GM18526 (cell line): ENCODE data around the gene CEP68.

ENCODE experiments used
- POLR2A ChIP-seq: IDR thresholded peaks from 3 replicates; pipeline ENCODE4 v1.6.1; 2011; ENCODE audit not compliant: insufficient read length; ENCODE audit errors: extremely low read depth

Gene CEP68

DNA sequence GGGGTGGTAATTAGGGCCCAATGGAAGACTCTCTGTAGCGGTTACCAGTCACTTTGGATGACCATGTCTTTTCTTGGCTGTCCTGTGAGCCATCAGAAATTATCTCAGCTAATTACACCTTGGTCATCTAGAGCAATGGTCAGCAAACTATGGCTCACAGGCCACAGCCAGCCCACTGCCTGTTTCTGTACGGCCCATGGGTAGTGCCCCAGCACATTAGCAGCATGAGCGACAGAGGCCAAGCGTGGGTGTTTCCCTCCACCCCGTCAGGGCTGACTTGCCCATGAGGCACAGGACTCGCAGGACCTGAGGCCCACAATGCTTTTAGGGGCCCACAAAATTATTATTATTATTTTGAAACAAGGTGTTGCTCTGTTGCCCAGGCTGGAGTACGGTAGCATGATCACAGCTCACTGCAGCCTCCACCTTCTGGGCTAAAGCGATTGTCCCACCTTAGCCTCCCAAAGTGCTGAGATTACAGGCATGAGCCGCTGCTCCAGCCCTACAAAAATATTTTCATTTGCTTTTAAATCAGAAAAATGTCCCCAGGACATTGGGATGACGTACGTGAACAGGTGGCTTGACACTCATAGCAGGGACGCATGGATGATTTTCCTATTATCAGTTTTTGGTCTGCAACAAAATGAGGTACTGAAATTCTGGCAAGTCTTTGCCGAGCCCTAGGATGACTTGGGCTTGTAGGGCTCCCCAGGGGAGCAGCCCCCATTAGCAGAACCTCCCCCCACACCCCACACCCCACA lies 29.3 kb upstream of the CEP68 start:
- TF ChIP-seq POLR2A, result no peak

DNA sequence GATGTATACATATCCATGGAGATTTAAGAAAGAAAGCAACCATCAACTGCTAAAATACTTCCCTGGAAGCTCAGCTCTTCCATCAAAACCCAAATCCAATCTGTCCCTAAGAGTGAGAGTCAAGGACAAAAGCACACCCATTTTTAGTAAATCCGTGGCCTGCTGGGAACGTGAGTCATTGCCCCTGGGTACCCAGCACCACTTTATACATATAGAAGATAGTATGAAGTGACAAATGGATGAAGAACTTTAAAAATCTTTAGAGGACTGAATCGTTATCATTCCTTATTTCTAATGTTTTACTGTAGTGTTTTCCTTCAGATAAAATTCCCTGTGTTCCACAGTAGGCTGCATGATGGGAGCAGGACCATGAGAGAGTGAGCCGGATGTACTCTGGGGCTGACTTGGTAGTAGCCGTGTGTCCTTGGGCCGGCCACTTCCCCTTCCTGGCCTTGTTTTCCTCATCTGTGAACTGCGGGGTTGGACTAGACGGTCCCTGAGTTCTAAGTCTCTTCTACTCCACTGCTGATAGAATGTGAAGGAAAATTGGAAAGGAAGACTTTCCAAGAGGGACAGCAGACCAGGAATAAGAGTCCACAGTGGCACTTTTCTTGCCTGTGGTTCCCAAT lies 28.5 kb upstream of the CEP68 start:
- no peak for TF ChIP-seq POLR2A

DNA sequence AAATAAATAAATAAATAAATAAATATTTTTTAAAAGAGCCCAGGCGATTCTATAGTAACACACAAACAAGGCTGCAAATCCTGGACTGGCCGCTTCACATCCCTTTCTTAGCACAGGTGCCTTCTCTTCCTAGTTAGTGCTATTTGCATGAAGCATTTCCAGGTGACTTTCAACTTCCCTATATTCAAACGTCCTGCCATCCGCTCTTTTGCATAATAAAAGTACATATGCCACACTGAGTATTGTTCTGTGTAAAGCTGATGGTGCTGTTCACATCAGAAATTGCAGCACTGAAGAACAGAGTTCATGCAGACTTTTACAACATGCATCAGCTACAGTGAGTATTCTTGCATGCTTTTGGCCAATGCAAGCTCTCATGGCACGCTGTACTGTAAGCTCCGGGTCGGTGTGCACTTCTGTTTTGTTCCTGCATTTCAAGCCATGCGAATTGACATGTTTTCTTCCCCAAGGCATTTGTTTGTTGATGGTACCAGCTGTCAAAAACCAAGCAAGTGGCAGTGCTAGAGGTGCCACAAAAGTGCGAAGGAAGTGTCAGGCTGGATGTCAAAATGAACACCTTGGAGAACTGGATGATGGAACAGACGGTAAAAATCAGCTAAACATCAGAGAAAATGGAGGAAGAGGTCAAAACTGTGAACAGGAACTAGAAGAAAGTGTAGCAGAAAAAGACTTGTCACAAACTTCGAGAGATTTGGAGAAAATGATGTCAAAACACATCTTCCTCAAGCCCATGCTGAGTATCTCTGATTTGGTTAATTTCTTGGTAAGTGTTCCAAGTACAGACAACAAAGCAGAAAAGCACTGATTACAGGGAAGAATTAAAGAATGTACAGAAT lies 25.5 kb upstream of the CEP68 start:
- no peak for TF ChIP-seq POLR2A

DNA sequence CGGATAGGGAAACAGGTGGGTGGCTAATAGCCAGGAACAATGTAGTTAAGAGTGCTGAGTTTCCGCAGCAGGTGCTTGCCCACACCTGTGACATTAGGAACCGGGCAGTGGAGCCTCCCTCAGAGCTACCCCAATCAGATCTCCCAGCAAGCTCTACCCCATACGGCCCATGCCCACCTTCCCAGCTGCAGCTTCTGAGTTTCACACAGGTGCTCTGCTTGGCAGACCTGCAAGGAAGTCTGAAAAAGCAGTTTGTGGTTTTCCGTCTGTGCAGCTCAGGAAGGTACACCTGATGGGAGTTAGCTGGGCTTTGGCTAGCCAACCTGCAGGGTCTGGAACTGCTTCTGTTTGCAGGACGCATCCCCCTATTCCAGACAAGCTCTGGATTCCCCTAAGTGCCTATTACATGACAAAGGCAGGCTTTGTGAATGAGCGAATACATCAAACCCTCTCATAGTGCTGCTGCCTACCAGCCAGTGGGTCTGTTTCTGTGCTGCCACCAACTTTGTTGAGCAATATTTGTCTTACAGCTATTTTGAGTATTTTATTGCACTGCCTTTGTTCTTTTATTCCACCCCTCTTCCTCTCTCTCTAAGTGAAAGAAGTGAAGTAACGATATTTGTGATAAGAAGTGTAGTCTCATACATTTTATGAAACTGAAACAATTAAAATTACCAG lies 24.7 kb upstream of the CEP68 start:
- TF ChIP-seq POLR2A, result no peak

DNA sequence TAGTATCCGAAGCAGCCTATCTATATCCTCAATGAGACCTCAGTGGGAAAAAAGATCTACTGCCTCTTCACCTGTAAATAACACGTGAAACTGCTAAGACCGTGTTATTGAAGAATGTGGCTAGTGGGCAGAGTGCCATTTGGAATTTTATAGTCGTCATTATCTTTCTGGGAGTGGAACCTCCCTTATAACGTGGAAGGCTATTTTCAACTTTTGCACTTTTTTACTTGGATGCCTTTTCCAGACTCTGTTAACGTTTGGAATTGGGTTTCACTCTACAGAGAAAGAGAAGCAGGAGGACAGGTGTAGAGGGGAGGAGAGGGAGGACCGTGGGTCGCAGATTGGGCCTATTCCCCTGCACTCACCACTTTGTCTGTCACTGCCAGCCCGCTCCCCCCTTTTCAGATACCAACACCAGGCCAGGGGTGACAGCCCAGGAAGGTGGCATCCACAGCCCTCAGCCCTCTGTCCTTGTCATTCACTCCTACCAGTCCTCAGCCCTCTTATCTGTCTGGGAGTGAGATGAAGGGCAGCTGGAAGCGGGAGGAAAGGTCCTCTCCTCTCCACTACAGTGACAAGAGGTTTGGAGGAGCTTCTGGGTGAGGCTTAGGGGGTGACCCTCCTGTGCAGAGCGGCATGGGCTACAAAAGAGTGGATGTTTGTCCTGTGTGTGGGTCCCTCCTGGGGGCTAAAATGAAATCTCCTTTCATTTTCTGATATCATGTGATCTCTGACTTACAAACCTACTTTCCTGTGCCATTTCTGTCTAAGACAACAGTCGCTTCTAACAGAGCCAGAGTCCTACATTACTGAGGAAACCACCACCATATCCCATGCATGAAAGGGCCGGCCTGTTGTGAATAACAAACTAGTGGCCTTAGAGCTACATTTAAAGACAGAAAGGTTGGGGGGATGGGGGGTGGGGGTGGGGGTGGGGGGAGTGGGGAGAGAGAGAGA lies 23.9 kb upstream of the CEP68 start:
- no peak for TF ChIP-seq POLR2A

DNA sequence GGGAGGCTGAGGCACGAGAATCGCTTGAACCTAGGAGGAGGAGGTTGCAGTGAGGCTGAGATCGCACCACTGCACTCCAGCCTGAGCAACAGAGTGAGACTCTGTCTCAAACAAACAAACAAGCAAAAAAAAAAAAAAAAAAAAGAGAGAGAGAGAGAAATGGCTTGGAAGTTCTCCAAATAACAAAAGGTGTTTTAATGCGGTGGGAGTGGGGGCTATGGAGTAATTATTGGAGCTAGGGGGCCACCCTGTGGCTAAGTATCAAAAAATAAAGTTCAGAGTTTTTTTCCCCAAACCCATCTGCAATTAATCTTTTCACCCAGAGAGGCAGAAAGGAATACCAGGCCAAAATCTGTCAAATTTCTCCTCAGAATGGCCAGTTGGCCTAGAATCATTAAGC lies 23.0 kb upstream of the CEP68 start:
- no peak for TF ChIP-seq POLR2A

DNA sequence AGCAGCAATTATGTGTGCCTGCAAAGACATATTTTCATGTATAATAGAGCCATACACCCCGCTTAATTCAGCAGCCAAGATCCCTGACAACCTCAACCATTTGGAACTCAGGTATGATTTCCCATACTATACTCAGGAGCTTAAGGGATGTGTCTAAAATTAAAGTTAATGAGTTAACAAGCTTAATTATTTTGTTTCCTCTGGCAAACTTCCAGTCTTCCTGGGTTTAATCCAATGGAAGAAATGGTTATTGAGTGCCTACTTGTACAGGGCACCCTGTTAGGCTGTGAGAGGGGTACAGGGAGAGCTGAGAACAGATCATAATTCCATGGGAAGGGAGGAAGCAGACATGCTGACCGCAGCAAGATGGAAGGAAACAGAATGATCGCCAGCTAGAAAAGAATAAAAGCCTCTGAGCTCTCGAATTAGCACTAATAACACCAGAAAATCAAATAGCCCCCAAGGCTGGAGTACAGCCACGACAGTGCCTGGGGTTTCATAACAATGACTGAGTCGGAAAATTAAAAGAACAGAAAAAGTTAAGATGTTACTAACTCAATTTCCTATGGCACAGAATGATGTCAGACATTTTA lies 20.8 kb upstream of the CEP68 start:
- TF ChIP-seq POLR2A, result no peak

DNA sequence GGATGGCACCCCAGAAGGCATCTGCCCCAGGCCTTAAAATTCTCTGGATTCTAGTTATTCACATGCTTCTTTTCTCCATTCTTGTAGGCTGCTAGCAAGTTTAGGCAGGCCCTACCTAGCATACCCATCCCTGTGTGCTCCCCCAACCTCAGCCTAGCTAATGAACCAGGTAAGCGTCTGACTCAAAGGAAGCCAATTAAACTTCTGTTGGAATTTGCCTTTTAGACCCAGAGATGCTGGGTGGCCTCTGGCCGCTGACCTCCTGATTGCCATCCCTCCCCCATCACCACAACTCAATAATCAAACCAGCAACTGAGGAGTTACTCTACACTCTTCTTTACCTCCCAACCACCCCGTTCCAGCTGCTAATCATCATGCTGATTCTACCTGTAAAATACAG lies 19.0 kb upstream of the CEP68 start:
- TF ChIP-seq POLR2A, result no peak

DNA sequence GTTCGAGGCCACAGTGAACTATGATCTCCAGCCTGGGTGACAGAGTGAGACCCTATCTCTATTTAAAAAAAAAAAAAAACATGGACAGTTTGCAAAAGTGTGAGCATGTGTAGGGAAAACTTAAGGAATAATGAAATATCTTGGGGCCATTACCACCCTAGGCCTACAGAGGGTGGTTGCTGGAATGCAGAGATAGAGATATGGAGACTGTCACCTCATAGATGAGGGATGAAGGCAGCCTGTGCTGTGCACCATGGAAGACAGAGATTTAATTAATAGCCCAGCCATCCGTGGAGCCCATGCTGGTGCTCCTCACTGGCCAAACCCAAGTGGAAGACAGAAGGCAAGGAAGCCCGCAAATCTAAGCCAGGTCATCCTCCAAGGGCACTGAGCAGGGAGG lies 16.6 kb upstream of the CEP68 start:
- TF ChIP-seq POLR2A, result no peak

DNA sequence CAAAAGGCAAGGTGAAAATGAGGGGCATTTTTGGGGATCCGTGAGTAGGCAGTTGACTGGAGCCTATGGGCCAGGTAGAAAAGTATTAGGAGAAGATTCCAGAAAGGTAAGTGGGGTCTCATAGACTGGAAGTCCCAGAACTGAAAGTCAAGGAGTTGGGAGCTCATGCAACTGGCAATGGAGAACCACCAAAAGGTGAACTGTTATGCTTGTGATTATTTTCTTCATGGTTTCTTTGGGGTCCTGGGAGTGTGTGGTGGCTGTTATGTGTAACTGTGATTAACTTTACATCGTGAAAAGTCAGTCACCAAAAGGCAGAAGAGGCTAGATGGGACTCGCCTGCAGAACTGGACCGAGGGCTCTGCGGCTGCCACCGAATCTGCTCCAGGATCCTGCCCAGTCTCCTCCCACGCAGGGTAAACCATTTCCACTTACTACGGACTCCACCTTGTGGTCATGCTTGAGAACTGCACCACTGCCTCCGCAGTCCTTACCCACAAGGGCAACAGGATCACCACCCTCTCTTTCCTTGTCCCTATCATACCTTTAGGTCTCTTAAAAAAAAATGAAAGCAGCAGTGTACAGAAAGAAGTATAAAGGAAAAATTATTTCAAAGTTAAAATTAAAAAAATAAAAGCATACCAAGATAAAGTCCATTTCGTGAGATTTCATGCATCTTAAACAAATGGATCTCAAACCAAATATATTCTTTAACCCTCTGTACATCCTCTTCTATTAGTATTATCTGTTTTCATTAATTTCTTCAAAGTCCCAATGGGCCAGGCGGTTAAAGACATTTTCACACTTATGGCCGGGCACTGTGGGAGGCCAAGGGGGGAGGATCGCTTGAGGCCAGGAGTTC lies 15.6 kb upstream of the CEP68 start:
- no peak for TF ChIP-seq POLR2A

DNA sequence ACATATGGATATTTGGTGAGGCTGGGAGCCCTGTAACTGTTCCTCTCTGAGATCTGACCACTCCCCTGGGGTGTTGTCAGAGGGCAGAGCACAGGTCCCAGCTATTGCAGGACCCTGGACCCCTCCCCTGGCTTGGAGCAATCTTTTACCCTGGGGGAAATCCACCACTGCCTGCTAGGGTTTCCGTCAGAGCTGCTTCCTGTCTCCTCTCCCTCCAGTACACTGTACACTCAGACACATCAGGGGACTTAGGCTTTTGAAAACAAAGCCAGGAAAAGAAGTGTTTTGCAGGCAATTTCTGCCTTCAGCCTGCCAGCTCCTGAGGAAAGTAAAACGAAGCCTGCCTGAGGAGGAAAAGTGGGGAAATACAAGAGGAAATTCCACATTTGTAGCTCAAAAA lies 13.2 kb upstream of the CEP68 start:
- no peak for TF ChIP-seq POLR2A

DNA sequence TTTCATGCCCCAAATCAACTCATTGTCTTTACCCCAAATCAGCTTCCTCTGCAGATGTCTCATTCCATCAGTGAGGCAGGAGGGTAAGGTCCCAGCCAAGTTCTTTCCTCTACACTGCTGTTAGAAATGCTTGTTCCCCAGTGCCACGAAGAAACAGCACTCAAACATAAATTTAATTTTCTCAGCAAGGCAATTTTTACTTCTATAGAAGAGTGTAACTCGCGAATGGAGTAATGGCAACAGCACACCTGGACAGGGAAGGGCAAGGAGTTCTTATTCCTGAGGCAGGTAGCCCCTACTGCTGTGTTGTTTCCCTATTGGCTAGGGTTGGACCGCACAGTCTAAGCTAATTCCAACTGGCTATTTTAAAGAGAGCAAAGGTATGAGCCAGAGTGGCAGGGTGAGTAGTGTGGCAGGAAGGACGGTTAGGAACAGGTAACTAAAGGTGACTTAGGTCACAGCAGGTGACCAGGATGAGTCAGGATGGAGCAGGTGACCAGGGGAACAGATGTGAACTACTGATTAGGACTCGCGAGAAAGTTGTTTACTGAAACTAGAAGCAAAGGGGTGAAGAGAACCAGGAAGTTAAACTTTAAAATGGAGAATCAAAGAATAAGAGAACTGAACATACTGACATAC lies 12.0 kb upstream of the CEP68 start:
- TF ChIP-seq POLR2A, result no peak

DNA sequence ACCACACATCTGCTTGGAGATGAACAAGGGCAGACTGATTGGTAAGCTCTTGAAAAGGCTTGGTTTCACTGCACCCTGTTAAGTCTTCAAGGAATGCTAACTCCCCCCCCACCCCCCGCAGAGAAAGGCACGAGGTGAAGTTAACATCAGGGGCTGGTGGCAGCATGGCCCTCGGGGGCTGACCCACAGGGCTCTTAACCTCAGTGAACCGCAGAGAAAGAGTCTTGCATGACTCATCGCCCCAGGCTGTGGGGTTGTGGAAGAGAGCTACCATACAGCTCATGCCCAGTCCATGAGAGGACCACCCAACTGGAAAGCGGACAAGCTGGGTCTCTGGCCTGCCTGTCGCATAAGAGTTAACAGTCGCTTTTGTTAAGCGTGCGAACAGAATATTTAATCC lies 10.6 kb upstream of the CEP68 start:
- no peak for TF ChIP-seq POLR2A
